Melanocyte of skin (primary cell): ENCODE measurements around the gene GOSR2. TPM values are rescaled to one million over a fixed set of nuclear protein-coding genes. Genes with fewer than 3 reads are reported as not detected.

Experiments used
- small RNA-seq, 2 donors: library from RNA; depleted of rRNA; stranded (forward); fragments of <200 nt; gene quantifications; one replicate each; pipeline ENCODE3, GENCODE V24; 2012
- total RNA-seq, 2 donors: library from RNA; depleted of rRNA; stranded (reverse); fragments of >200 nt; gene quantifications; 2 replicates each; pipeline ENCODE4 v1.2.3, GENCODE V29; 2012

GOSR2 gene
- 10 to 100 TPM; 28.2 to 36.6 TPM for total RNA-seq

GRCh38 chr17:46922804-46923635 lies at the start of gene GOSR2:
Gene GOSR2 (plus strand): TSS chr17:46923160. CDS start chr17:46923193, 33 bp downstream.

GRCh38 chr17:46979147-46979863 lies 56.3 kb downstream of the GOSR2 start, which contains the start of gene RPRML:
Gene RPRML (minus strand): TSS chr17:46979253. CDS start chr17:46979007, 246 bp downstream.

Small RNA genes lying within 50 kb of the gene (small RNA-seq; reads per million reads assigned to genes)
- gene MIR5089, result 0 to 0.17 reads per million in 2 donors
- gene RNU6ATAC3P, result 0.23 to 0.30 reads per million in 2 donors

Other genes starting within 250 kb of the GOSR2 start
- gene WNT3, start 104.5 kb upstream of the GOSR2 start, total RNA-seq, result under 1 TPM; 0.34 to 0.67 TPM
- gene WNT9B, start 71.6 kb upstream of the GOSR2 start, total RNA-seq, result not detected
- gene RPRML, start 56.1 kb downstream of the GOSR2 start, total RNA-seq, result not detected